ENCODE measurements around the gene PTGER1. TPM values are rescaled to one million over a fixed set of nuclear protein-coding genes. Genes with fewer than 3 reads are reported as not detected.
"Not testable (repeated sequence)": the region's sequence is repeated elsewhere in the genome, so short reads cannot be mapped to it uniquely, and the experiment has no call there.

PTGER1 gene
- total RNA-seq, 1 donor from 2014 or later: 0.55 TPM

DNA sequence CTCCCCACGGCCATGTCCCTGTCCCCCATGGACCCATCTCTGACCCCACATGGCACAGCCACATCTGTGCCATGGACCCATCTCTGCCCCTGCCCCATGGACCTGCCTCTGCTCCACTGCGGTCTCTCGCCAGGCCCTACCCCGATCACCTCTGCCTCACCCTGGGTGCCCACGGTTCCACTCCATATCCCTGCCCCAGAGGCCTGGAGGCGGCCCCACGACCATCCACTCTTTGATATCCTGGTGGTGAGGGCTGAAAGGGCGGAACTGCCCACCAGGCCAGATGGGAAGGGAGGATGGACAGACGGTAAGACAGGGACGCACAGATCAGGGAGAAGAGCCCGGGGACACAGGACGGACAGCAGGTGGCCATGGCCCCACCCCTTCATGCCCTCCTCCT, 327 bp downstream of the PTGER1 start:
- DNase-seq (ENCODE audit: low spot score): no peak

GRCh38 chr19:14473978-14474578, 1.1 kb downstream of the PTGER1 start:
- no peak for DNase-seq (ENCODE audit: low spot score)

GRCh38 chr19:14473073-14473977, 1.8 kb downstream of the PTGER1 start:
- no peak for DNase-seq (ENCODE audit: low spot score)

- no peak for DNase-seq (ENCODE audit: low spot score)
Observed at GRCh38 chr19:14472202-14472938, 2.8 kb downstream of the PTGER1 start.

DNA sequence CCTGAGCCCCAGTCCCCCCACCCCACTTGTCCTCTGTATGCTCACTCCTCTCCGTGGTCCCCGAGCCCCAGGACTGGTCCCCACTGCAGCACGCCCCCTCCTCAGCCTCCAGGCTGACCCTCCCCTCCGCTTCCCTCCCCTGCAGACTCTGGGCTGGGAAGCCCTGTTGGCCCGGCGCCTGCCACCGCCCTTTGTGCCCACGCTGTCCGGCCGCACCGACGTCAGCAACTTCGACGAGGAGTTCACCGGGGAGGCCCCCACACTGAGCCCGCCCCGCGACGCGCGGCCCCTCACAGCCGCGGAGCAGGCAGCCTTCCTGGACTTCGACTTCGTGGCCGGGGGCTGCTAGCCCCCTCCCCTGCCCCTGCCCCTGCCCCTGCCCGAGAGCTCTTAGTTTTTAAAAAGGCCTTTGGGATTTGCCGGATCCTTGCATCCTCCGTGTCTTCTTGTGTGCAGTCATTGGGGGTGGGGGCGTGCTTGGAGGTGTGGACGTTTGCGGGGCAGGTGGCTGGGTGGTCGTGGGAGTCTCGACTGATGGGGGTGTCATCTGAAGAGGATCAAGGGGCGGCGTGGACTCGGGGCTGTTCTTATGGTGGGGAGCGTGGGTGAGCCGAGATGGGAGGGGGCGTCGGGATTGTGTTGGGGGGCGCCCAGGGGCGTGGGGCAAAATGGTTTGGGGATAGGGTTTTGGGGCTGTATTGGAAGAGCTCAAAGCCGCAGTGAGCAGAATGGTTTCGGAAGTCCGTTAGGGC, 3.5 kb downstream of the PTGER1 start:
- no peak for DNase-seq (ENCODE audit: low spot score)

DNA sequence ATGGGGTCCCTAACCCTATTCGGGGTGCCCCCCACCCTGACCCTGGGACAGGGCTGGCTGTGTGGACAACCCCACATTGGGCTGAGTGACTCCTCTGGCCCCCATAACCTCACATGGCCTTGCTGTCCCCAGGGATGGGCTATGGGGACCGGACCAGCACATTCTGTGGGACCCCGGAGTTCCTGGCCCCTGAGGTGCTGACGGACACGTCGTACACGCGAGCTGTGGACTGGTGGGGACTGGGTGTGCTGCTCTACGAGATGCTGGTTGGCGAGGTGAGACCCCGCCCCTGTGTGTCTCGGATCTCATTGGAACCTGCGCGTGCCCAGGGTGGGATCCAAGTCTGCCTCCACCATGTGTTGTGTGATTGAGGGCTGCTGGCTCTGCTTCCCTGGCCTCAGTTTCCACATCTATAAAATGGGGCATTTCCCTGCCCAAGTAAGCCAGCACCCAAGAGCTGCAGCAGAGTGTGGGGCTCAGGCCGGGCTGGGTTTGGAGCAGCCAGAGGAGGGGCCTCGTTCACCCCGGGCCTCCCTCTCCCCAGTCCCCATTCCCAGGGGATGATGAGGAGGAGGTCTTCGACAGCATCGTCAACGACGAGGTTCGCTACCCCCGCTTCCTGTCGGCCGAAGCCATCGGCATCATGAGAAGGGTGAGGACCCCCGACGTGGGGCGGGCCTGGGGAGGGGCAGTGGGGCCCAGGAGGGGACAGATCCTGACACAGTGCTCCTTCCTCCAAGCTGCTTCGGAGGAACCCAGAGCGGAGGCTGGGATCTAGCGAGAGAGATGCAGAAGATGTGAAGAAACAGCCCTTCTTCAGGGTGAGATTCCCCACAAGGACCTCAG, 4.9 kb downstream of the PTGER1 start:
- no peak for DNase-seq (ENCODE audit: low spot score)

GRCh38 chr19:14467816-14468215, 7.3 kb downstream of the PTGER1 start:
- no peak for DNase-seq (ENCODE audit: low spot score)

- no peak for DNase-seq (ENCODE audit: low spot score)
Observed at GRCh38 chr19:14467391-14467790, 7.8 kb downstream of the PTGER1 start.

DNA sequence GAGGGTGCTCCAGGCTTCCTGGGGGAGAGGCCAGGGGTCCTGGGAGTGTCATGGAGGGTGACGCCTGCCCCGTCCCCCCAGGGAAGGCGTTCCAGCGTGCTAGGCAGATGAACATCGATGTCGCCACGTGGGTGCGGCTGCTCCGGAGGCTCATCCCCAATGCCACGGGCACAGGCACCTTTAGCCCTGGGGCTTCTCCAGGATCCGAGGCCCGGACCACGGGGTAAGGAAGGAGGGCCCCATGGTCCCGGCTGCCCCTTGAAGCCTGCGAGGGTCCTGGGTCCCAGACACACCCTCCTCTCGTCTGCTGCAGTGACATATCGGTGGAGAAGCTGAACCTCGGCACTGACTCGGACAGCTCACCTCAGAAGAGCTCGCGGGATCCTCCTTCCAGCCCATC, 11.4 kb downstream of the PTGER1 start:
- DNase-seq (ENCODE audit: low spot score): no peak

- not testable (repeated sequence) for DNase-seq (ENCODE audit: low spot score)
Observed at GRCh38 chr19:14462401-14462800, 12.8 kb downstream of the PTGER1 start.

- DNase-seq (ENCODE audit: low spot score): no peak
Observed at GRCh38 chr19:14460935-14461334, 14.2 kb downstream of the PTGER1 start.

- no peak for DNase-seq (ENCODE audit: low spot score)
Observed at GRCh38 chr19:14459703-14460102, 15.5 kb downstream of the PTGER1 start.

GRCh38 chr19:14452303-14452702, 22.9 kb downstream of the PTGER1 start:
- DNase-seq (ENCODE audit: low spot score): not testable (repeated sequence)

- DNase-seq (ENCODE audit: low spot score): no peak
Observed at GRCh38 chr19:14450876-14451275, 24.3 kb downstream of the PTGER1 start.

- DNase-seq (ENCODE audit: low spot score): no peak
Observed at GRCh38 chr19:14450168-14450874, 24.8 kb downstream of the PTGER1 start.

DNA sequence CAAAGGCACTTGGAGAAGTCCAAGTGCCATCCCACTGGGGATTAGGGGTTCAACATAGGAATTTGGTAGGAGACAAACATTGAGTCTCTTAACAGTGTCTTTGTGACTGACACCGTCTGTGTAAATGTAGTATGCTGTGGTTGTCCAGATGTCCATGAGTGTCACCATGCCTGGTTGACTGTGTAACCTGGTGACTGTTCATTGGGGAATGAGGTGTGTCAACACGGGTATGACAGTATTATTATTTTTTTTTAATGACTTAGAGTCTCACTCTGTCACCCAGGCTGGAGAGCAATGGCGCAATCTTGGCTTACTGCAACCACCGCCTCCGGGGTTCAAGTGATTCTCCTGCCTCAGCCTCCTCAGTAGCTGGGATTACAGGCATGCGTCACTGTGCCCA, 25.8 kb downstream of the PTGER1 start:
- no peak for DNase-seq (ENCODE audit: low spot score)

- no peak for DNase-seq (ENCODE audit: low spot score)
Observed at GRCh38 chr19:14446336-14447036, 28.7 kb downstream of the PTGER1 start.

DNA sequence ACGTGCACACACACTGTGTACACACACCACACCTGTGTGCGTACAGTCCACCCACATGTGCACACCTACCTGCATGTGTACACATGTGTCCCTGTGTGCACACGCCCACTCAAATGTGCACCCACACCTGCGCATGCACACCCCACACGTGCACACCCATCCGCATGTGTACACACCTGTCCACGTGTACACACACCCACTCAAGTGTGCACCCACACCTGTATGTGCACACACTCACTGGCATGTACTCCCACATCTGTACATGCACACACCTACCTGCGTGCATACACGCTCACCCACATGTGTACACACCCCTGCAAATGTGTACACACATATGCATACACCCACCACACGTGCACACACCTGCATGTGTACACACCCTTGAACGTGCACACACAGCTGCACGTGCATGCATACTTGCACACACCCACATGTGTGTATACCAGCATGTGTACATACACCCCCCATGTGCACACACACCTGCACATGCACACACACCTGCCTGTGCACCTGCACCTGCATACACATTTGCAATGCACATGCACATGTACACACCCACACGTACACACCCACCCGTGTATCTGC, 31.4 kb downstream of the PTGER1 start:
- DNase-seq (ENCODE audit: low spot score): no peak

Data from mesenteric fat pad (tissue), 1 donor.